Ishikawa (cell line): ENCODE data around the gene TTC29.

Source experiments
- CEBPB ChIP-seq: IDR thresholded peaks from 2 replicates; pipeline ENCODE4 v1.6.1; 2012
- CREB1 ChIP-seq: IDR thresholded peaks from 2 replicates; pipeline ENCODE4 v1.6.1; 2012; ENCODE audit warnings: low read depth
- EGR1 ChIP-seq: IDR thresholded peaks from 2 replicates; pipeline ENCODE4 v1.6.1; 2012
- EP300 ChIP-seq: IDR thresholded peaks from 2 replicates; pipeline ENCODE4 v1.6.1; 2012; ENCODE audit warnings: borderline replicate concordance
- FOXM1 ChIP-seq: IDR thresholded peaks from 2 replicates; pipeline ENCODE4 v1.6.1; 2012; ENCODE audit warnings: low read depth, borderline replicate concordance
- MAX ChIP-seq: IDR thresholded peaks from 2 replicates; pipeline ENCODE4 v1.6.1; 2012
- NFIC ChIP-seq: IDR thresholded peaks from 2 replicates; pipeline ENCODE4 v1.6.1; 2012
- RAD21 ChIP-seq: IDR thresholded peaks from 2 replicates; pipeline ENCODE4 v1.6.1; 2012; ENCODE audit warnings: low read depth
- REST ChIP-seq: IDR thresholded peaks from 2 replicates; pipeline ENCODE4 v1.6.1; 2012; ENCODE audit warnings: low read depth, mild to moderate bottlenecking
- TAF1 ChIP-seq: IDR thresholded peaks from 2 replicates; pipeline ENCODE4 v1.6.1; 2012; ENCODE audit warnings: low read depth, mild to moderate bottlenecking
- TCF12 ChIP-seq: IDR thresholded peaks from 2 replicates; pipeline ENCODE4 v1.6.1; 2012; ENCODE audit warnings: low read depth
- TEAD4 ChIP-seq: IDR thresholded peaks from 2 replicates; pipeline ENCODE4 v1.6.1; 2012
- USF1 ChIP-seq: IDR thresholded peaks from 2 replicates; pipeline ENCODE4 v1.6.1; 2012
- YY1 ChIP-seq: IDR thresholded peaks from 2 replicates; pipeline ENCODE4 v1.6.1; 2012; ENCODE audit warnings: low read depth
- ZBTB7A ChIP-seq: IDR thresholded peaks from 2 replicates; pipeline ENCODE4 v1.6.1; 2012; ENCODE audit warnings: low read depth

The TTC29 gene

GRCh38 chr4:146776691-146777090 lies 169.0 kb downstream of the TTC29 start:
- TF ChIP-seq NFIC (no peak), CEBPB (no peak), RAD21 (no peak), TCF12 (no peak), MAX (no peak), TEAD4 (no peak), ZBTB7A (no peak), USF1 (no peak), YY1 (no peak), EP300 (no peak)

GRCh38 chr4:146763560-146763959 lies 182.1 kb downstream of the TTC29 start:
- TF ChIP-seq FOXM1 (no peak), EP300 (no peak), USF1 (no peak), REST (no peak), CEBPB (no peak), RAD21 (no peak), TCF12 (no peak), EGR1 (no peak), NFIC (no peak), MAX (no peak), TEAD4 (no peak), CREB1 (no peak), TAF1 (no peak), YY1 (no peak)

GRCh38 chr4:146762016-146762415 lies 183.6 kb downstream of the TTC29 start:
- TF ChIP-seq REST = no peak
- no peak for TF ChIP-seq CREB1
- no peak for TF ChIP-seq NFIC
- no peak for TF ChIP-seq FOXM1
- no peak for TF ChIP-seq EP300
- no peak for TF ChIP-seq CEBPB

- TF ChIP-seq NFIC = no peak
- no peak for TF ChIP-seq TAF1
- TF ChIP-seq YY1 = no peak
- no peak for TF ChIP-seq REST
- TF ChIP-seq RAD21 = no peak
- TF ChIP-seq CEBPB = no peak
- TF ChIP-seq TCF12 = no peak
- no peak for TF ChIP-seq EP300
- TF ChIP-seq CREB1 = no peak
- TF ChIP-seq FOXM1 = no peak
- TF ChIP-seq ZBTB7A = no peak
These were observed 203.2 kb downstream of the TTC29 start for GRCh38 chr4:146742416-146742815.

- TF ChIP-seq TAF1 = no peak
- no peak for TF ChIP-seq YY1
- TF ChIP-seq CEBPB = no peak
These were observed 206.5 kb downstream of the TTC29 start for GRCh38 chr4:146739182-146739581.
